Measurements from ENCODE around the gene FGFR2.

The FGFR2 gene

GRCh38 chr10:121613456-121613855 is 15.2 kb upstream of the FGFR2 start:
- no peak overlapping the region for H3K4me3 ChIP-seq (ENCODE audit: control insufficient read depth, low read depth, low read length)
- TF ChIP-seq, protein P1, sequence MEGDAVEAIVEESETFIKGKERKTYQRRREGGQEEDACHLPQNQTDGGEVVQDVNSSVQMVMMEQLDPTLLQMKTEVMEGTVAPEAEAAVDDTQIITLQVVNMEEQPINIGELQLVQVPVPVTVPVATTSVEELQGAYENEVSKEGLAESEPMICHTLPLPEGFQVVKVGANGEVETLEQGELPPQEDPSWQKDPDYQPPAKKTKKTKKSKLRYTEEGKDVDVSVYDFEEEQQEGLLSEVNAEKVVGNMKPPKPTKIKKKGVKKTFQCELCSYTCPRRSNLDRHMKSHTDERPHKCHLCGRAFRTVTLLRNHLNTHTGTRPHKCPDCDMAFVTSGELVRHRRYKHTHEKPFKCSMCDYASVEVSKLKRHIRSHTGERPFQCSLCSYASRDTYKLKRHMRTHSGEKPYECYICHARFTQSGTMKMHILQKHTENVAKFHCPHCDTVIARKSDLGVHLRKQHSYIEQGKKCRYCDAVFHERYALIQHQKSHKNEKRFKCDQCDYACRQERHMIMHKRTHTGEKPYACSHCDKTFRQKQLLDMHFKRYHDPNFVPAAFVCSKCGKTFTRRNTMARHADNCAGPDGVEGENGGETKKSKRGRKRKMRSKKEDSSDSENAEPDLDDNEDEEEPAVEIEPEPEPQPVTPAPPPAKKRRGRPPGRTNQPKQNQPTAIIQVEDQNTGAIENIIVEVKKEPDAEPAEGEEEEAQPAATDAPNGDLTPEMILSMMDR (conservative IDR thresholded peaks at IDR 0.05; ENCODE audit: control insufficient read depth, insufficient read depth, low read depth, low read length) = no peak
- no peak for DNase-seq (ENCODE audit: low read depth)

DNA sequence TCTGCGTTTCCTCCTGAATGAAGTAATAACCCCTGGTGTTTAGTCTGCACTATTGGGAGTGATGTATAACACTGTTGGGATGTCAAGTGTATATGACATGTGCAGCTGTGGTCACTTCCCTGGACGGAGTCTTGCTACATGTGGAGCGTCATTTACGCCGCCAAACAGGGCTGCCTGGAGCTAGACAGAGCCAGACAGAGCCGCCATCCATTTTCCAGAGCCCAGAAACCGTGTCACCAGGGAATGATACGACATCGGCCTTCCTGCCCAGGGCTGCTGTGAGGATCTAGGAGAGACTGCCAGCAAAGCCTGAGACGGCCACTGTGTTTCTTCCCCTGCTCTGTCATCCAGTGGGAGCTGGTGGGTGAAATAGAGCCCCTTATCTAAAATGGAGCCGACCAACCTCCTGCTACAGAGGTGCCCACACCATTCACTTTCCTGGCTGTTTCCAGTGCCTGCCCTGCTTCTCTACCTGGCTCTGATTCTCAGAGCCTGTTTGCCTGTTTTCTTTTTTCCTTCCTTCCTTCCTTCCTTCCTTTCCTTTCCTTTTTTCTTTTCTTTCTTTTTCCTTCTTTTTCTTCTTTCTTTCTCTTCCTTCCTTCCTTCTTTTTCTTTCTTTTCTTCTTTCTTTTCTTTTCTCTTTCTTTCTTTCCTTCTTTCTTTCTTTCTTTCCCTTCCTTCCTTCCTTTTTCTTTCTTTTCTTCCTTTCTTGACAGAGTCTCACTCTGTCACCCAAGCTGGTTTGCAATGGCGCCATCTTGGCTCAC is 13.3 kb upstream of the FGFR2 start:
- TF ChIP-seq, protein P1 (conservative IDR thresholded peaks at IDR 0.05; ENCODE audit: control insufficient read depth, insufficient read depth, low read depth, low read length) = no peak
- H3K4me3 ChIP-seq (ENCODE audit: control insufficient read depth, low read depth, low read length) = no peak overlapping the region

DNA sequence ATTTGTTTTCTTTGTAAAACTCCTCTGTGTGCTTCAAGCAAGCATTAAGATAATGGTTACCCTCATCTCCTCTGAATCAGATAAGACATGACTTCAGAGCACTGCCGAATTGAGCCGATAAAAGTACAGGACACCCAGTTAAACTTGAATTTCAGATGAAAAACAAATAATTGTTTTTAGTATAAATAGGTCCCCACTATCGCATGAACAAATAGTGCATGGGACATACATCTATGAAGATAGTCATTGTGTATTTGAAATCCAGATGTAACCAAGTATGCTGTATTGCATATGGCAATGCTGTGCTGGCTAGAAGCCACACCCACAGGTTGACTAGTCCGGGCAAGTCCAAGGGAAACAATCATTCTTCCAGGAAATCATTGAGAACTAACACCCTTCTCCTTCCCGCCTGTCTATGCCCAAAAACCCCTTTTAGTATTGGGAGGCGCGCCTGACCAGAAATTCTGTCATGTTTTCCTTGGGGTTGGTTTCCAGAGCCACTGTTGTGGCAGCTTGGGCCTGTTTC is 12.6 kb upstream of the FGFR2 start:
- peak; percentile 8 for DNase-seq (ENCODE audit: low read depth)
- TF ChIP-seq, protein P1 (conservative IDR thresholded peaks at IDR 0.05; ENCODE audit: control insufficient read depth, insufficient read depth, low read depth, low read length) = no peak
- H3K4me3 ChIP-seq (ENCODE audit: control insufficient read depth, low read depth, low read length) = no peak overlapping the region

More for the DNA sequence above, 13.3 kb upstream of the FGFR2 start:
- no peak for DNase-seq (ENCODE audit: low read depth)

GRCh38 chr10:121609426-121610380 is 11.5 kb upstream of the FGFR2 start:
- DNase-seq (ENCODE audit: low read depth) = no peak
- TF ChIP-seq, protein P1 (conservative IDR thresholded peaks at IDR 0.05; ENCODE audit: control insufficient read depth, insufficient read depth, low read depth, low read length) = no peak
- H3K4me3 ChIP-seq (ENCODE audit: control insufficient read depth, low read depth, low read length) = no peak overlapping the region

DNA sequence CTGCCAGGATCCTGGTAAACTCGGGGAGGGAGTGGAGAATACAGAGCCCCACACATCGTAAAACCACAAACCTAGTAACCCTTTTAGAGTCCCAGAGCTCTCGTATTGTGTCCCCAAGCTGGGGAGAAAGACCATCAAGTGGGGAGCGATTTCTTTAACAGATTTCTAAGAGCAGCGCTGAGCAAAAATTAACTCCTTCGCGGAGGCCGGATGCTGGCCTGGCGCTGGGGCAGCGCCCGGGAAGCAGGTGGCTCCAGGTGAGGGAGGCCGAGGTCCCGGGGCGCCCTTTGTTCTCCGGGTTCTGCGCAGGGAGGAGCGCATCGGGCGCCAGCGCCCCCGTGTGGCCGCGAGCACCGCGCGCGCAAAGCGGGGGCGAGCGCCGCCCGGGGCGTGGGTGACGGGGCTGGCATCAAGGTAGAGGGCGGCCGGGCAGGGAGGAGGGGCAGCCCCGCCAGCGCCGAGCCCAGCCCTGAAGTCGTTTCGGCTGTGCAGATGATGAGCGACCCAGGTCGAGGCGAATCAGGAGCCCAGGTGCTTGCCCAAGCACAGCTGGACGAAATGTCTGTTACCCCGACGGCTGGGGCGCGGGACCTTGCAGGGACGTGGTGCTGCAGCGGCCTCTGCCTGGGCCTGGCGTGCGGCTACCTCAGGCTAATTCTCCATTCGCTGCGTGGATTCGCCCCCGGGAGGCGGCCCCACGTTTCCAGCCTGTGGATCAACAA is 10.4 kb upstream of the FGFR2 start:
- DNase-seq (ENCODE audit: low read depth) = no peak
- TF ChIP-seq, protein P1 (conservative IDR thresholded peaks at IDR 0.05; ENCODE audit: control insufficient read depth, insufficient read depth, low read depth, low read length) = no peak
- H3K4me3 ChIP-seq (ENCODE audit: control insufficient read depth, low read depth, low read length) = no peak overlapping the region

Measured in fibroblast of mammary gland (primary cell).